Measurements from ENCODE around the gene SIM2.

GRCh38 chr21:36689324-36689723 lies 9.6 kb upstream of the SIM2 start:
- TF ChIP-seq CTCF (conservative IDR thresholded peaks at IDR 0.05 in 1 of 2, IDR thresholded peaks at IDR 0.05 in 1 of 2; ENCODE audit: extremely low read depth in 1 of 2, insufficient read depth in 1 of 2, low read depth in 1 of 2, low read length in 2 of 2): no peak
- peak; percentile 33 for TF ChIP-seq EZH2 (IDR thresholded peaks at IDR 0.05; ENCODE audit: borderline replicate concordance, low read length)
